T-cell (primary cell): ENCODE results near the gene PLK5. TPM values are rescaled to one million over a fixed set of nuclear protein-coding genes. Genes with fewer than 3 reads are reported as not detected.

ENCODE experiments used
- ATAC-seq, 4 experiments: fragments of 200-7000 bp in 3 of 4; fragments of 150-1000 bp in 1 of 4; cut with Tn5 transposase; replicated peaks in 1 of 4; 1 replicate in 3 of 4; 2 replicates in 1 of 4; pipeline ENCODE4 v1.10.0; 2021; ENCODE audit warnings: moderate library complexity in 3 of 4, mild to moderate bottlenecking in 2 of 4, moderate number of reproducible peaks in 1 of 4
- CTCF ChIA-PET, 2 donors: fragments of 300-600 bp; sonication (Branson Sonifier 250); formaldehyde crosslinking; loops; one replicate each; lab custom pipeline; 2022; ENCODE audit warnings: antibody characterized with exemption in 2 of 2; lab: Charles Lee
- POLR2A ChIA-PET, 2 donors: fragments of 300-600 bp; sonication (Branson Sonifier 250); formaldehyde crosslinking; loops; one replicate each; lab custom pipeline; 2022; ENCODE audit warnings: antibody characterized with exemption in 2 of 2; lab: Charles Lee
- DNase-seq, 35 experiments: peaks; one replicate each; pipeline versions ENCODE4 v3.0.0 to v3.0.0-alpha.2; 2013 to 2023
- H3K27ac ChIP-seq: one replicate; pipeline ENCODE4 v1.5.1; 2013; ENCODE audit warnings: low read length
- H3K27me3 ChIP-seq, 2 experiments: replicated peaks in 1 of 2; 1 replicate in 1 of 2; 2 replicates in 1 of 2; pipeline versions ENCODE4 v1.6.1 to v1.7.0; 2013; ENCODE audit warnings: low read length in 1 of 2, mixed read lengths in 1 of 2; ENCODE audit not compliant: control insufficient read depth in 2 of 2, insufficient read depth in 2 of 2; ENCODE audit errors: extremely low read depth in 1 of 2
- H3K36me3 ChIP-seq, 2 donors: 1 replicate in 1 of 2; 2 replicates in 1 of 2; pipeline versions ENCODE4 v1.6.1 to v1.7.0; 2013; ENCODE audit warnings: low read length in 1 of 2; ENCODE audit not compliant: control insufficient read depth in 2 of 2, insufficient read depth in 1 of 2; ENCODE audit errors: extremely low read depth in 1 of 2
- H3K4me1 ChIP-seq, 2 experiments: 1 replicate in 1 of 2; 2 replicates in 1 of 2; pipeline versions ENCODE4 v1.6.1 to v1.7.0; 2013; ENCODE audit warnings: low read length in 2 of 2, mixed read lengths in 1 of 2; ENCODE audit not compliant: insufficient read depth in 2 of 2, control insufficient read depth in 1 of 2; ENCODE audit errors: extremely low read depth in 1 of 2
- H3K4me3 ChIP-seq, 2 donors: 1 replicate in 1 of 2; 2 replicates in 1 of 2; pipeline versions ENCODE4 v1.5.1 to v1.7.0; 2013; ENCODE audit warnings: mild to moderate bottlenecking in 2 of 2, low read length in 1 of 2, moderate library complexity in 1 of 2; ENCODE audit not compliant: control insufficient read depth in 1 of 2; ENCODE audit errors: extremely low read depth in 1 of 2
- H3K9me3 ChIP-seq: 2 replicates; pipeline ENCODE4 v1.7.0; 2013
- H3K27ac Mint-ChIP-seq, 2 donors: one replicate each; pipeline ENCODE4 v1.8.0; 2020 to 2021; ENCODE audit warnings: mild to moderate bottlenecking in 2 of 2, mixed read lengths in 2 of 2
- H3K27me3 Mint-ChIP-seq, 2 donors: one replicate each; pipeline ENCODE4 v1.8.0; 2021 to 2022; ENCODE audit warnings: mixed read lengths in 2 of 2
- H3K36me3 Mint-ChIP-seq: one replicate; pipeline ENCODE4 v1.8.0; 2021; ENCODE audit warnings: mixed read lengths
- H3K4me1 Mint-ChIP-seq, 3 donors: one replicate each; pipeline ENCODE4 v1.8.0; 2020 to 2022; ENCODE audit warnings: mixed read lengths in 3 of 3, mild to moderate bottlenecking in 1 of 3
- H3K4me3 Mint-ChIP-seq, 3 donors: one replicate each; pipeline ENCODE4 v1.8.0; 2020 to 2022; ENCODE audit warnings: mild to moderate bottlenecking in 3 of 3, mixed read lengths in 3 of 3, moderate library complexity in 3 of 3
- H3K9me3 Mint-ChIP-seq, 3 donors: one replicate each; pipeline ENCODE4 v1.8.0; 2020 to 2022; ENCODE audit warnings: mixed read lengths in 3 of 3
- WGBS: methylation state at CpG from one replicate; pipeline ENCODE4 v1.1.5; 2013; ENCODE audit warnings: missing lambda C conversion rate; ENCODE audit not compliant: insufficient coverage; 5-methylcytosine and 5-hydroxymethylcytosine counted together
- total RNA-seq, 35 experiments: library from RNA in 6 of 35; stranded (reverse) in 6 of 35; fragments of 120-200 nt in 1 of 35; gene quantifications; one replicate each; pipeline versions ENCODE4 v1.2.1 to v1.2.4 and lab custom pipeline; 2013 to 2026

The PLK5 gene
- total RNA-seq, 5 donors from 2014 or later (not counting 1 experiment from before 2014, with no cell fraction given) = not detected

- POLR2A ChIA-PET = no interaction called here
- peaks cover 3 to 5% (median 4%) of the 10 kb centered on the region in 3 donors for H3K4me1 Mint-ChIP-seq
- CTCF ChIA-PET = no interaction called here
- Histone ChIP-seq H3K4me3 (no peak overlapping the region), H3K27ac (no peak overlapping the region), H3K4me1 (peaks cover 0 to 7% of the 10 kb centered on the region in 2 experiments), H3K9me3 (no peaks in the 10 kb centered on the region), H3K27me3 (peaks cover 0 to 52% of the 10 kb centered on the region in 2 experiments), H3K36me3 (no peaks in the 10 kb centered on the region)
- peaks cover 16 to 31% of the 10 kb centered on the region in 2 donors for H3K27me3 Mint-ChIP-seq
- H3K36me3 Mint-ChIP-seq = no peaks in the 10 kb centered on the region
- no peak for DNase-seq
- no peak for ATAC-seq
- H3K27ac Mint-ChIP-seq = no peak overlapping the region
- H3K9me3 Mint-ChIP-seq = no peaks in the 10 kb centered on the region
- 76% methylated on average over 4 of the region's 4 CpGs for WGBS
- no peak overlapping the region for H3K4me3 Mint-ChIP-seq
These were observed 25.6 kb downstream of the PLK5 start for GRCh38 chr19:1549332-1549945.

- DNase-seq (no peak), ATAC-seq (no peak)
- Mint-ChIP-seq H3K4me1 (no peaks in the 10 kb centered on the region), H3K4me3 (no peak overlapping the region), H3K36me3 (no peaks in the 10 kb centered on the region), H3K27me3 (peaks cover 16 to 21% of the 10 kb centered on the region in 2 donors), H3K9me3 (no peaks in the 10 kb centered on the region), H3K27ac (no peak overlapping the region)
- 80% methylated on average over 10 of the region's 17 CpGs for WGBS
- Histone ChIP-seq H3K4me3 (no peak overlapping the region), H3K27me3 (peaks cover 0 to 38% of the 10 kb centered on the region in 2 experiments), H3K4me1 (peaks cover 0 to 2% of the 10 kb centered on the region in 2 experiments), H3K9me3 (no peaks in the 10 kb centered on the region), H3K36me3 (no peaks in the 10 kb centered on the region), H3K27ac (no peak overlapping the region)
- POLR2A ChIA-PET = no interaction called here
- CTCF ChIA-PET = interaction anchor here in 1 of 2 donors (0.7 kb wide), 1 partner anchor 15 kb away, joined by 4 read pairs; no protein-coding TSS in a partner anchor
These were observed 27.5 kb downstream of the PLK5 start for GRCh38 chr19:1551068-1552040.

GRCh38 chr19:1553415-1553814 is 29.5 kb downstream of the PLK5 start:
- no peak overlapping the region for H3K4me3 ChIP-seq
- no peaks in the 10 kb centered on the region for H3K36me3 ChIP-seq
- ATAC-seq (no peak), DNase-seq (no peak)
- H3K27ac Mint-ChIP-seq = no peak overlapping the region
- H3K27me3 ChIP-seq = peaks cover 0 to 28% of the 10 kb centered on the region in 2 experiments
- H3K4me1 ChIP-seq = no peaks in the 10 kb centered on the region
- H3K27ac ChIP-seq = no peak overlapping the region
- H3K27me3 Mint-ChIP-seq = peaks cover 13 to 14% of the 10 kb centered on the region in 2 donors
- H3K9me3 Mint-ChIP-seq = no peaks in the 10 kb centered on the region
- 85% methylated on average over 4 of the region's 10 CpGs for WGBS
- ChIA-PET POLR2A (no interaction called here), CTCF (interaction anchor here in 1 of 2 donors (0.6 kb wide), 1 partner anchor 49 kb away, joined by 5 read pairs; no protein-coding TSS in a partner anchor)
- no peaks in the 10 kb centered on the region for H3K36me3 Mint-ChIP-seq
- no peaks in the 10 kb centered on the region for H3K9me3 ChIP-seq
- no peak overlapping the region for H3K4me3 Mint-ChIP-seq
- no peaks in the 10 kb centered on the region for H3K4me1 Mint-ChIP-seq

GRCh38 chr19:1554968-1555367 is 31.1 kb downstream of the PLK5 start:
- Histone ChIP-seq H3K36me3 (no peaks in the 10 kb centered on the region), H3K9me3 (no peaks in the 10 kb centered on the region), H3K27ac (no peak overlapping the region), H3K27me3 (peaks cover 0 to 28% of the 10 kb centered on the region in 2 experiments), H3K4me1 (no peaks in the 10 kb centered on the region), H3K4me3 (no peak overlapping the region)
- no peak for DNase-seq
- no peaks in the 10 kb centered on the region for H3K36me3 Mint-ChIP-seq
- 96% methylated on average over 11 of the region's 24 CpGs for WGBS
- H3K27ac Mint-ChIP-seq = no peak overlapping the region
- CTCF ChIA-PET = no interaction called here
- H3K4me1 Mint-ChIP-seq = no peaks in the 10 kb centered on the region
- no peak for ATAC-seq
- H3K27me3 Mint-ChIP-seq = peaks cover 9 to 12% of the 10 kb centered on the region in 2 donors
- no peak overlapping the region for H3K4me3 Mint-ChIP-seq
- H3K9me3 Mint-ChIP-seq = no peaks in the 10 kb centered on the region
- POLR2A ChIA-PET = no interaction called here

GRCh38 chr19:1555487-1556389 is 31.9 kb downstream of the PLK5 start:
- Mint-ChIP-seq H3K4me1 (peaks cover 0 to 3% (median 0%) of the 10 kb centered on the region in 3 donors), H3K9me3 (no peaks in the 10 kb centered on the region), H3K27ac (no peak overlapping the region), H3K27me3 (peaks cover 9 to 12% of the 10 kb centered on the region in 2 donors), H3K36me3 (no peaks in the 10 kb centered on the region), H3K4me3 (no peak overlapping the region)
- no peak overlapping the region for H3K27ac ChIP-seq
- 98% methylated on average over 82 of the region's 121 CpGs for WGBS
- POLR2A ChIA-PET = no interaction called here
- H3K4me1 ChIP-seq = peaks cover 0 to 3% of the 10 kb centered on the region in 2 experiments
- CTCF ChIA-PET = no interaction called here
- H3K27me3 ChIP-seq = peaks cover 0 to 23% of the 10 kb centered on the region in 2 experiments
- no peak overlapping the region for H3K4me3 ChIP-seq
- ATAC-seq = no peak
- no peaks in the 10 kb centered on the region for H3K9me3 ChIP-seq
- no peaks in the 10 kb centered on the region for H3K36me3 ChIP-seq
- no peak for DNase-seq
